ENCODE measurements around the gene NXF1. TPM values are rescaled to one million over a fixed set of nuclear protein-coding genes. Genes with fewer than 3 reads are reported as not detected.

NXF1 gene
- total RNA-seq, 1 donor from 2014 or later: 77.6 TPM

DNA sequence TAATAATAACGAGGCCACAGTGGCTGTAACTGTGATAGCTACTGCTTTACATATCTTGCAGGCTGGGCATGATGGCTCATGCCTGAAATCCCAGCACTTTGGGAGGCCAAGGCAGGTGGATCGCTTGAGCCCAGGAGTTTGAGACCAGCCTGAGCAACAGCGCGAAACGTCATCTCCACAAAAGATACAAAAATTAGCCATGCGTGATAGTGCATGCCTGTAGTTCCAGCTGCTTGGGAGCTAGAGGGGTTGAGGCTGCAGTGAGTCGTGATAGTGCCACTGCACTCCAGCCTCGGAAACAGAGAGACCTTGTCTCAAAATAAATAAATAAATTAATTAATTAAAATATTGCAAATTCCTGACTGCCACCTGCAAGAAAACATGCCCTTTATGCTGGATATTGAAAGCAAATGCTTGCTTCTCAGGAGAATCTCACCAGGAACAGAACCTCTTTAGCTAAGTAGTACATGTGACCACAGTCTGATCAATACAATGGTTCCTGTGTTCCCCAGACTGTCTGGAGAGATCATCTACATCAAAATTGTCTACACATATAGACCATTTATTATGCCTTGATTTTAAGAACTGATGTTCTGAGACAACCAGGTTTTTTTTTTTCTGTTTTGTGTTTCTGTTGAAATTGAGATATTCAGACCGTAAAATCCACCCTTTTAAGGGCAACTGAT, 57.6 kb downstream of the NXF1 start:
- DNase-seq (ENCODE audit: low spot score): no peak

Small RNA genes lying within 50 kb of the gene (microRNA-seq; reads per million reads assigned to microRNA genes)
- gene MIR6514 (ENCODE audit: borderline number of aligned reads) (not detected), gene MIR6748 (ENCODE audit: borderline number of aligned reads) (not detected)

Other genes with a start within 250 kb of the NXF1 start
- 865 TPM for gene EEF1G, start 231.5 kb downstream of the NXF1 start, total RNA-seq
- gene TUT1, start 213.9 kb downstream of the NXF1 start, total RNA-seq: 13.4 TPM
- gene MTA2, start 203.6 kb downstream of the NXF1 start, total RNA-seq: 103 TPM
- 116 TPM for gene EML3, start 192.7 kb downstream of the NXF1 start, total RNA-seq
- 6.7 TPM for gene ROM1, start 192.2 kb downstream of the NXF1 start, total RNA-seq
- 42.0 TPM for gene B3GAT3, start 183.5 kb downstream of the NXF1 start, total RNA-seq
- 286 TPM for gene GANAB, start 158.8 kb downstream of the NXF1 start, total RNA-seq
- 19.0 TPM for gene INTS5, start 152.1 kb downstream of the NXF1 start, total RNA-seq
- gene C11orf98, start 140.2 kb downstream of the NXF1 start, total RNA-seq: 36.9 TPM
- gene CSKMT, start 140.1 kb downstream of the NXF1 start, total RNA-seq: 13.8 TPM
- gene UQCC3, start 133.8 kb downstream of the NXF1 start, total RNA-seq: 7.4 TPM
- gene LBHD1, start 133.2 kb downstream of the NXF1 start, total RNA-seq: 4.6 TPM
- 108 TPM for gene UBXN1, start 126.4 kb downstream of the NXF1 start, total RNA-seq
- 88.9 TPM for gene LRRN4CL, start 115.9 kb downstream of the NXF1 start, total RNA-seq
- gene BSCL2, start 98.0 kb downstream of the NXF1 start, total RNA-seq: 41.9 TPM
- not detected for gene GNG3, start 97.8 kb downstream of the NXF1 start, total RNA-seq
- 37.7 TPM for gene HNRNPUL2, start 78.0 kb downstream of the NXF1 start, total RNA-seq
- gene TTC9C, start 77.0 kb downstream of the NXF1 start, total RNA-seq: 23.0 TPM
- 6.1 TPM for gene ZBTB3, start 51.3 kb downstream of the NXF1 start, total RNA-seq
- gene POLR2G, start 43.9 kb downstream of the NXF1 start, total RNA-seq: 44.7 TPM
- gene TAF6L, start 34.0 kb downstream of the NXF1 start, total RNA-seq: 22.3 TPM
- gene TMEM179B, start 18.0 kb downstream of the NXF1 start, total RNA-seq: 30.6 TPM
- 14.7 TPM for gene TMEM223, start 13.4 kb downstream of the NXF1 start, total RNA-seq
- 41.8 TPM for gene STX5, start 26.6 kb upstream of the NXF1 start, total RNA-seq
- not detected for gene TEX54, start 27.4 kb upstream of the NXF1 start, total RNA-seq
- gene WDR74, start 34.1 kb upstream of the NXF1 start, total RNA-seq: 50.9 TPM
- gene SLC3A2, start 75.5 kb upstream of the NXF1 start, total RNA-seq: 202 TPM
- gene CHRM1, start 115.9 kb upstream of the NXF1 start, total RNA-seq: not detected
- gene SLC22A6, start 179.5 kb upstream of the NXF1 start, total RNA-seq: not detected
- gene SLC22A8, start 210.4 kb upstream of the NXF1 start, total RNA-seq: not detected

Measured in mesenteric fat pad (tissue), 1 donor.